C1 segment of cervical spinal cord (tissue), 14 donors: ENCODE measurements around the gene PTPMT1.
A peak's percentile ranks its signal among the peaks of the same experiment; 100 is the strongest.
"Not testable (repeated sequence)": the region's sequence is repeated elsewhere in the genome, so short reads cannot be mapped to it uniquely, and the experiment has no call there.

Source experiments
- DNase-seq, 14 donors: peaks; one replicate each; lab custom pipeline; 2025; lab: John Stamatoyannopoulos, UW

Gene PTPMT1, protein sequence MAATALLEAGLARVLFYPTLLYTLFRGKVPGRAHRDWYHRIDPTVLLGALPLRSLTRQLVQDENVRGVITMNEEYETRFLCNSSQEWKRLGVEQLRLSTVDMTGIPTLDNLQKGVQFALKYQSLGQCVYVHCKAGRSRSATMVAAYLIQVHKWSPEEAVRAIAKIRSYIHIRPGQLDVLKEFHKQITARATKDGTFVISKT

DNA sequence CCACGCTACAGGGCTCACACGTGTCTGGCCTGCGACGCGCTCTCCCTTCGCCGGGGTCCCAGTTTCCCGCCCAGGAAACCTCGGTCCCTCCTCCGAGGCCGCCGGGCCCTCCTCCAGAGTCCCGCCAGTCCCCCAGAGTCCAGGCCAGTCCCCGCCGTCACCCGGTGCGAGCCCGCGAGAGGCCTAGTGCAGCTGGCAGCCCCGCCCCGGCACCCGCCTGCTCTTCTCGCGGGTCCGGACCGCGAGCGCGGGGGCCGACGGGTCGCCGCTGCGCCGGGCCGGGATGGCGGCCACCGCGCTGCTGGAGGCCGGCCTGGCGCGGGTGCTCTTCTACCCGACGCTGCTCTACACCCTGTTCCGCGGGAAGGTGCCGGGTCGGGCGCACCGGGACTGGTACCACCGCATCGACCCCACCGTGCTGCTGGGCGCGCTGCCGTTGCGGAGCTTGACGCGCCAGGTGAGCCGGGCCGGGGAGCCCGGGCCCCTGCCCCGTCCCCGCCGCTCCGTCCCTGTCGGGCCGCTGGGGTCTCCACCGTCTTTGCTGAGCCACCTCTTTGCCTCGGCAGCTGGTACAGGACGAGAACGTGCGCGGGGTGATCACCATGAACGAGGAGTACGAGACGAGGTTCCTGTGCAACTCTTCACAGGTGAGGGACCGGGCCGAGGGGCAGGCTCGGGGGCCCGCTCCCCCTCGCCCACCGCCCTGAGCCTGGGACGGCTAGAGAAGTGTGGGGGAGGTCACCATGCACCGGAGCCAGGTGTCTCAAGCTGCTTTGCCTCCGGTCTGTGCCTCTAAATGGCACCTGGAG, at the start of gene PTPMT1:
TSS of gene PTPMT1 (plus strand) at position 260 of the 809 bp plus-strand sequence. CDS start at position 284, 24 bp downstream.
- peak in 8 of 14 donors; percentile 6 to 49 (median 27) for DNase-seq

DNA sequence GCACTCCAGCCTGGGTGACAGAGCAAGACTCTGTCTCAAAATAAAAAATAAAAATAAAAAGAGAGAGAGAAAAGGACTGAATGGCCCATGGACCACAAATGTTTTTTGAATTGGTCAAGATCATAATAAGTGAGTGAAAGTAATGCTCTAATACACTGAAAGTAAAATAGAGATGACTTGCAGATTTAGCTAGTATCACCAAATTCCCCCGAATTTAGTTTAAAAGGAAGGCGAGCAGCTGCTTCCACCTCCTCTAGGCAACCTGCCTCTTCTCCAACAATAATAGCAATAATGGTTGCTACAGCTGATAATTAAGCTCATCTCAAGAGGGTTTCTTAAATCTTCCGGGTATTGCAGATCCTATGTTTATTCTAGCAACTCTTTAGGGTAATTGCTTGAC, 49.2 kb upstream of the PTPMT1 start:
- no peak for DNase-seq

DNA sequence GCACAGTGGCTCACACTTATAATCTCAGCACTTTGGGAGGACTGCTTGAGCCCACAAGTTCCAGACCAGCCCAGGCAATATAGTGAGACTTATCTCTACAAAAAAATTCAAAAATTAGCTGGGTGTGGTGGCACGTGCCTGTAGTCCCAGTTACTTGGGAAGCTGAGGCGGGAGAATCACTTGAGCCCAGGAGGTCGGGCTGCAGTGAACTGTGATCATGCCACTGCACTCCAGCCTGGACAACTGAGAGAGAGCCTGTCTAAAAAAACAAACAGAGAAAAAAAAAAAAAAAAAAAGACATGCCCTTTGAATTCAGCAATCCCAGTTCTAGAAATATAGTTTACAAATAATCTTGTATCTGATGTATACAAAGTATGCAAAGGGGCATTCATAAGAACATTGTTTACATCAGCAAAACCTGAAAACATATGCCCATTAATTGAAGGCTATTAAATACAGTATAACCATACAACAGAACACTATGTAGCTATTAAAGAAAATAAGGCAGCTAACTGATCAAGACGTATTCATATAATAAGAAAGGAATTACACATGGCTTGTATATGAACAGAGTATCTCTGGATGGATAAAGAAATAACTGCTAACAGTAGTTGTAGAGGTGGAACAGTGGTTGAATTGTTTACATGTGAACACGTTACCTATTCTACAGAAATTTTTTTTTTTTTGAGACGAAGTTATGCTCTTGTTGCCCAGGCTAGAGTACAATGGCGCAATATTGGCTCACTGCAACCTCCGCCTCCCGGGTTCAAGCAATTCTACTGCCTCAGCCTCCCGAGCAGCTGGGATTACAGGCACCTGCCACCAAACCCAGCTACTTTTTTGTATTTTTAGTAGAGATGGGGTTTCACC, 48.2 kb upstream of the PTPMT1 start:
- no peak for DNase-seq

DNA sequence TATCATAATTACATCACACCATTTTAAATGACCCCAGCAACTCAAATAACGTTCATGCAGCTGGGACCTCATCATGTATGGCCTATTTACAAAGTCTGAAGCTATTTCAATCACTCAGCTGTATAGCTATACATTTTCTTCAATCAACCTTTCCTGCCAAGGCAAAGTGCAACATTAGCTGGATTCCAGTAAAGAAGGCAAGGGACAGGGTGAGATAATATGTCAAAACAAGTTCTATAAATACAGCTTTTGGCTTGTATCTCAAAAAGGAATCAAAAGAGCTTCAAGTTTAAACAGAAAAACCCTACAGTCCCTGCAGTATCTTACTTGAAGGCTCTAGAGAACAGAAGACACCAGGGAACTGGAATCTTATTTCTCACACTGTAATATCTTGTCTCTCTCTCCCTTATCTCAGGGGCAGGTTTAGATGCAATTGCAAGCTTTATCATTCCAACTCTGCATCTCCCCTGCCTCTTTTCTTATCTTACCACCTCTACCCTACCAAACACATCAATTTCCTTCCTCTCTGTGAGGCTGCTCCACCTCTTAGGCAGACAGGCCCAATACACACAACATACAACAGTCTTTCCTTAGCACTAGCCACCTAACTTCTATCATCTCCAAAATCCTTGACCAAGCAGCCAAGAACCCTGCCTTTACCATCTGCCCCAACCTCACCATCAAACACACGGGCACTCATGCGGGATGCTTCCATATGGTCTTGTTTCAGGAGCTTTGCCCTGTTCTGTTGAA, 47.0 kb upstream of the PTPMT1 start:
- DNase-seq, result peak in 1 of 14 donors; percentile 93

DNA sequence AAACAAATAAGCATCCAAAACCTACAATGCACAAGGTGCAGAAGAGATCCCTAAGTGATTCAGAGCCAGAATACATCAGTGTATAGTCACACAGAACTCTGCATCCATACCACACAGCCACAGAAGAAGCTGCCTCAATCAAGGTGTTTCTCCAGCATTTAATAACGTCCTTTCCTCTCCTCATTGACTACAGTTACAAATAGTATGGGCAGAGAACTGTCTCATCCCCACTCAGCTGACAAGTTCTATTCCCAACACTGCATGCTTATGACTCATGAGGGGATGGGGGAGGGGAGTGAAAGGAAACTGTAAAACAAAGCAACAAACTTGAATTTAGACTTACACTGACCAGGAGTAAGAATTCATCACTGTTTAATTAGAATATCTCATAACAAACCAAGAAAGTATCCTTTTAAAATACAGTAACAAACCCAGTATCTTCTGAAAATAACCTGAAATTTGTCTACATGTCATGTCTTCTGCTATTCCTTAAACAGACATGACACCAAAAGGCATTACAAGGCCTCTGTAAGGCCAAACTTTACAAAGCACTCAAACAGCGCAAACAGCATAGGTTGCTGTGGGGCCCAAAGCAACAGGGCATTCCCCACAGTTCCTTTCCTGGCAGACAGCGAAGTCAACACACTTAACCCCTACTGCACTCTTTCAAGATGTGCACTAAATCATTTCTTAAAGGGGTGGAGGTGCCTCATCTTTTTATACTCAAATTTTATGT, 41.7 kb upstream of the PTPMT1 start:
- peak in 4 of 14 donors; percentile 18 to 72 (median 46) for DNase-seq

DNA sequence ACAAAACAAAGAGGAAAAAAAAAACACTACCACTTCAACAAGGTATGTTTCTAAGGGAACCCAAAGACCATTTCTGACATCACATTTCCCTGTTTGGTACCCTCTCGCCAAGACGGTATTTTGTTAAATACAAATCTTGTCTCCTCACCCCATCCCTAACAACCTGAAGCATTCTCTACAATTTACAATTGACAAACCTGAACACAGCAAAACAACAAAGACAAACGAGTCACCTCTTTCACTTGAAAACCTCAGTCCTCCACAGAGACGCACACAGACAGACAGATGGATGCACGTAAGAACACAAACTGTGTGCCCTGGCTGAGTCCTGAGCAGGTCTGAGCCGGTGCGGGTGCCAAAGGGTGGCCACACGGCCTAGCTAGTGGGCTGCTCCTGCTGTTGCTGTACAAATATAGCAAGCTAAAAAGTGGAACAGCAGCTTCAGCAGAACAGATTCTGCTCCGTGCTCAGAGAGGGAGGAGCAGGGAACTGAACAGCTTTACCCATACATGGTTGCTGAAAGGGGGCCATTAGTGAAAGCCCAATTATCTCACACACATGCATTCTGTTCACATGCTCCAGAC, 41.0 kb upstream of the PTPMT1 start:
- peak in 6 of 14 donors; percentile 6 to 95 (median 14) for DNase-seq

DNA sequence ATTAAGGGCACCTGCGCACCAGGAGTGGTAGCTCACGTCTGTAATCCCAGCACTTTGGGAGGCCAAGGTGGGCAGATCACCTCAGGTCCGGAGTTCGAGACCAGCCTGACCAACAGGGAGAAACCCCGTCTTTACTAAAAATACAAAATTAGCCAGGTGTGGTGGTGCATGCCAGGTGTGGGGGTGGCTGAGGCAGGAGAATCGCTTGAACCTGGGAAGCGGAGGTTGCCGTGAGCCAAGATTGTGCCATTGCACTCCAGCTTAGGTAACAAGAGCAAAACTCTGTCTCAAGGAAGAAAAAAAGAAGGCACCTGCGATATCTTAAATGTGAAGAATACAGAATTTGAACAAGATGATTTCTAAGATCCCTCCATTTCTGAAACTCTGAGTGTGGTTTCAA, 39.4 kb upstream of the PTPMT1 start:
- not testable (repeated sequence) for DNase-seq

DNA sequence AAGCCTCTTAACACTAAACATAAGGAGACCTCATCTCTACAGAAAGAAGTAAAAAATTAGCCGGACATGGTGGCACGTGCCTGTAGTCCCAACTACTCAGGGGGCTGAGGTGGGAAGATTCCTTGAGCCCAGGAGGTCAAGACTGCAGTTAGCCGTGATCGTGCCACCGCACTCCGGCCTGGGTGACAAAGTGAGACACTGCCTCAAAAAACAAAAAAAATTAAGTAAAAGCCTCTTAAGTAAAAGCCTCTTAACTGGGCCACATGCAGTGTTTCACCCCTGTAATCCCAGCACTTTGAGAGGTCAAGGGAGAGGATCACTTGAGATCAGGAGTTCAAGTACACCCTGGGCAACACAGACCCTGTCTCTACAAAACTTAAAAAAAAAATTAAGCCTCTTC, 38.2 kb upstream of the PTPMT1 start:
- no peak for DNase-seq

DNA sequence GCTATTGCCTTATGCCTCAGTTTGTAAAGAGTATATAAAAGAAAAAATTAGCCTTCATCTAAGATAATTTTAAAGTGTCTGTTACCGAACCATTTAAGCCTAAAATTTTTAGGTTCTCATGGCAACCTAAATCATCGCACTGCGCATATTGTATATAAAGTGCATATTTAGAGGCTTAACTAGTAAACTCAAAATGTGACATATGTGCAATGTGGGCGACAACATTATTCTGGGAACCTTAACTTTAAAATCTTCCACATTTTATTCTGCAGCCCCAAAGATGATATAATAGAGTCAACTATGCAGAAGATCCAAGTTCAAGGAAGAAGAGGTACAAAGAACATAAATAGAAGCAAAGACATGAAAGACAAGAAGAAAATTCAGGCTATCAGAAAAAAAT, 35.4 kb upstream of the PTPMT1 start:
- DNase-seq, result no peak

DNA sequence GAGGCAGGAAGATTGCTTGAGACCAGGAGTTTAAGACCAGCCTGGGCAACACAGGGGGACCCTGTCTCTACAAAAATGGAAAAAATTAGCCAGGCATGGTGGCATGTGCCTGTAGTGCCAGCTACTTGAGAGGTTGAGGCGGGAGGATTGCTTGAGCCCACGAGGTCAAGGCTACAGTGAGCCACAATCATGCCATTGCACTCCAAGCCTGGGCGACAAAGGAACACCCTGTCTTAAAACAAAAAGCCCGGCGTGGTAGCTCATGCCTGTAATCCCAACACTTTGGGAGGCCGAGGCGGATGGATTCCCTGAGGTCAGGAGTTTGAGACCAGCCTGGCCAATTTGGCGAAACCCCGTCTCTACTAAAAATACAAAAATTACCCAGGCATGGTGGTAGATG, 34.7 kb upstream of the PTPMT1 start:
- not testable (repeated sequence) for DNase-seq

DNA sequence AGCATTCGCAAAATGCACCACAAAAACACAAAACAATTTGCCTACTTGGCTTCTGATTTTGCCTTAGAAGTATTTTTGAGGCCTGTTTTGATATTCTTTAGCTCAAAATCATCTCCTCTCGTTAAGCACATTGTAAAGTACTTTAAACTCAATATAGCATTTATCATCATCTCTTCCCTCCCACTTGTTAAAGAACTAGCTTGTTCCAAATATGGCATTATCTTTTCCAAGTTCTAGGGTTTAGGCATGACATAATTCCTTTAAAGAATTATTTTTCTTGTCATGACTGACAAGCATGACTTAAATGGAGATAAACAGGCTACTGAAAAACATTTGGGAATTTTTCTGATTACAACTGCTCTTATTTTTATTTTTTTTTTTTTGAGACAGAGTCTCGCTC, 33.7 kb upstream of the PTPMT1 start:
- DNase-seq, result no peak

DNA sequence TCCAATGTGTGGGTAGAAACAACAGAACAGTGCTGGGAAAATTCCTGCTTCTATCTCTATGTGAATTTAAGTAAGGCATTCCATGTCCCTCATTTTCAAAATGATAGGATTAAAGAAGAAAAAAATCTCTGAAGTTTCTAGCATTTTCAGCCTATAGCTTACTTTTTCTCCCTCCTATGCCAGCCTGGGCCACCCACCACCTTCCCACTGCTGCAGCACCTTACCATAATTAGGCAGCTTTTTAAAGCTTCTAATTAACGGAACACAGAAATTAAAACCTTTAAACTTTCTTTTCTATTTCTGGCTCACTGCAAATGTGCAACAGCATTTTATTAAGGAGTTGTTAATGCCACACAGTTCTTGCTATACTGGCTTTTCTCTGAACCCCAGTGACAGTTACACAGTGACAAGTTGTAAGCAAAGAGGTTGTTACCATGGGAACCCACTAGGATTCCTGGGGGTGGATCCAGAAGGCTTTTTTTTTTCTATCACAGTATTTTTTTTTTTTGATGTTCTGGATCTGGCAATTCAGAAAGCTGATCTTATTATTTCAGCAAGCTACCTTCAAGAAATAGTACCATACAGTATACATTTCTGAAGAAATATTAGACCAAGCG, 32.7 kb upstream of the PTPMT1 start:
- peak in 1 of 14 donors; percentile 34 for DNase-seq

DNA sequence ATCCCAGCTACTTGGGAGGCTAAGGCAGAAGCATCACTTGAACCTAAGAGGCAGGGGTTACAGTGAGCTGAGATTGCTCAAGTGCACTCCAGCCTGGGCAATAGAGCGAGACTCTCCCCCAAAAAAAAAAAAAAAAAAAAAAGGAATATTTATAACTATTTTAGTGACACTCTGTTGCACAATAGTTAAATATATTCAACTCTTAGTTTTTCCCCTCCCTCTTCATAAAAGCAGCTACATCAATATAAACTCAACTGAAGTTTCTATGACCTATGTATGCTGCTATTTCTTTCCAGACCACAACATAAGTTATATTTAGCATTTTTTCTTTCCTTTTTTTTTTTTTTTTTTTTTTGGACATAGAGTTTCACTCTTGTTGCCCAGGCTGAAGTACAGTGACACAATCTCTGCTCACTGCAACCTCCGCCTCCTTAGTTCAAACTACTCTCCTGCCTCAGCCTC, 31.7 kb upstream of the PTPMT1 start:
- no peak for DNase-seq

DNA sequence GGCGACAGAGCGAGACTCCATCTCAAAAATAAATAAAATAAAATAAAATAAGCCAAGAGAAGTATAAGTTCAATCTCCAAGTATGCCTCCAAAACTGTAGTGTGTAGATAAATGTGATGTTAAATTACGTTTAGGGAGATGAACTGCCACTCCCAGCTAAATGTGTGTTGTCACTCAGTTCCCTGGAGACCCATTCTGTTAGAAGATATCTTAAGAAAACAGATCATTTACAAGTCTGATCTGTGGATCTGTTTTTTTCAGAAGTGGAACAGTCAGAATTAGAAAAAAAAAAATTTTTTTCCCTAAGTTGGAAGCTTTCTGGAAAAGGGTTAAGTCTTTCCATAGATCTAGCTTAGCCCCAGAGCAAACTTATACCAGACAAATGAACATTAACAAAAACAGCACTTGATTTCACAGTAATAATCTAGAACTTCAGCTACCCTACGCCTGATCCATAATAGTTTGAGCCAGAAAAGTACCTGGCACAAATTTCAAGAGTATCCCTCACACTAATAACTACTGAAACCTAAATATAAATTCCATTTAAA, 30.6 kb upstream of the PTPMT1 start:
- no peak for DNase-seq

DNA sequence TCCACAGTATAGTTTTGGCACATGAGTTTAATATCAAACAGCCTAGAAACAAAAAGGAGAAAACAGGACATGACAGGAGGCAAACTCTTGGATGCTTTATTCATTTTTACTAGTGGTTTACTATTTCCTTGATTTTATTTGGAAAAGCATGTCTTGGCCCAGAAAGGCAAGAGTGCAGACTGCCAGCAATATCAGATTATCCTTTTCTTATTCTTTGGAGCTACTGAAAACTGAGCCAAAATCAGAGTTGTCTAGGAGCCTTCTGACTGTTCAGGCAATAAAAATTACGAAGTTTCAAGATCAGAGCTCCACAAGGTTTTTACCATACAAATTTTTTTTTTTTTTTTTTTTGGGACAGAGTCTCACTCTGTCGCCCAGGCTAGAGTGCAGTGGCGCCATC, 28.5 kb upstream of the PTPMT1 start:
- no peak for DNase-seq

DNA sequence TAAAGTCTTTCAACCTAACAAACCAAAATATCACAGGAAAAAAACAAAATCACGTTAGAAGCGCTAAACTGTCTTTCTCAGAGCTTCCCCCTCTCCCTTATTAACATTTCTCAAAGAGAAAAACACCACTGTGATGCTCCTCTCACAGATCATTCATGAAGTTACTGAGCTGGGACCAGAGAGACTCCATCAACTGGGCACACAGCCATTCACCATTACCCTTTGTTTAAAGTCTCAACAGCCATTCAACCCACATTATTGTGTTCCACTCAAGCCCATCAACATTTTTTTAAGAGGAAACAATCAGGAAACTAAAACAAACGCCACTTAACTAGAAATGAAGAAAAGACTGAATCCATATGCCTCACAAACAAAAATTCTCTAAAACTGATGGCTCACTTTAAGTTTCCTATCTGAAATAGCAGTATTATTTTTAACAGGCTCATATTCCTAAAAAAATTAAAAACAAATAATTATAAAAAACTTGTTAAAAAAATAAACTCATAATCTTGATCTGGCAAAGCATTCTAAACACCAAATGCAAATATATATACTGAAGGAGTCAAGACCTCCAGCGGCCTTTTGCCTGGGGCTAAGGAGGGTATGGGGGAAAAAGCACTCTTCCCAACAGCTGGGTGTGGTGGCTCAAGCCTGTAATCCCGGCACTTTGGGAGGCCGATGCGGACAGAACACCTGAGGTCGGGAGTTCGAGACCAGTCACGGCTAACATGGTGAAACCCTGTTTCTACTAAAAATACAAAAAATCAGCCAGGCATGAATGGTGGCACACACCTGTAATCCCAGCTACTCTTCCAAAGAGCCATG, 26.4 kb upstream of the PTPMT1 start:
- DNase-seq, result peak in 1 of 14 donors; percentile 8

DNA sequence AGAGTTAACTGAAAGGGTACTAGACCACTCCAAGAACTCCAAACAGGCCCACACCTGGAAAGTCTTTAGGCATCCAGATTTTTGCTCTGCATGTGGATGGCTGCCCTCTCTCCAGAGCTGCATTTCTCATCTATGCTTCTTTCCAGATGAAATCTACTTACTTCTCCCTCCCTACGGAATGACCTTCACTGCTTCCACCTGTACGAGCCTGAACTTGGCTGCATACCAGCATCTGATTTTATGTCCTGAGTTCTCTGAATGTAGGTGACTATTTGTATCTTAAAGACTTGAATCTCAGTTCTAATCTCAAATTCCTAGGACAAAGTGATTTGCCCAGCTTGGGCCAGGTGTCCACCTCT, 25.7 kb upstream of the PTPMT1 start:
- peak in 1 of 14 donors; percentile 17 for DNase-seq

DNA sequence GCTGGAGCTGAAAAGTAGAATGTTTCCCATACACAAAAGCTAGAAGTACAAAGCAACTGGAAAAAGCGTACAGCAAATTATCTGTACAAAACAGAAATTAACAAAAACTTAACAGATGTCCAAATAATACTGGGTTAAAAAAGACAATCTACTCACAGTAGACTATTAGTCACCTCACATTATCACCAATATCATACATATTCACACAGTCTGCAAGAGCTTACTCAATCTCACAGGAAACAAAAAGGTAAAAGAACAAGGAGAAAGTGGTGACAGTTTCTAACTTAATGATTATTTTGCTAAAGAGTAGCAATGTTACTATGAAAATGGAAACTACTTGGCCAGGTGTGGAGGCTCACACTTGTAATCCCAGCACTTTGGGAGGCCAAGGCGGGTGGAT, 24.3 kb upstream of the PTPMT1 start:
- no peak for DNase-seq

DNA sequence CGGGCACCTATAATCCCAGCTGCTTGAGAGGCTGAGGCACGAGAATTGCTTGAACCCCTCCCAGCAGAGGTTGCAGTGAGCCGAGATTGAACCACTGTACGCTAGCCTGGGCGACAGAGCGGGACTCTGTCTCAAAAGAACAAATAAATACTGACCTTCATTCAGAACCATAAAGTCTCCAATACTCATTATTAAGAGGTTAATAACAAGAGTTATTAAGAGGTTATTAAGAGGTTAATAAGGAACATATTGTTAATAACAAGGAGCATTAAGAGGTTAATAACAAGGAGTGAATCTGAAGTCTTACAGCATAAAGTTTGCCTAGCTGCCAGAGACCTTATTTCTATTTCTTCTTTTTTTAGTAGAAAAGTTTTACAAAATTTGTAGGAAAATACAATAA, 20.1 kb upstream of the PTPMT1 start:
- no peak for DNase-seq
